SK-N-MC (cell line): Measurements from ENCODE around the gene ACADL.
"Not testable (repeated sequence)": the region's sequence is repeated elsewhere in the genome, so short reads cannot be mapped to it uniquely, and the experiment has no call there.

ENCODE experiments used
- DNase-seq: peaks from one replicate; pipeline ENCODE4 v3.0.0-alpha.2; 2011; ENCODE audit warnings: low read depth, low spot score
- H3K27ac ChIP-seq: fragments of 200-600 bp; sonication (generic); 2 replicates; pipeline ENCODE4 v1.5.1; 2016; ENCODE audit warnings: mixed run types
- H3K36me3 ChIP-seq: fragments of 200-600 bp; sonication (generic); 2 replicates; pipeline ENCODE4 v1.6.1; 2017; ENCODE audit warnings: antibody characterized with exemption, low read length, mixed read lengths; ENCODE audit not compliant: insufficient read depth
- H3K4me3 ChIP-seq: fragments of 200-600 bp; sonication (generic); 2 replicates; pipeline ENCODE4 v1.5.1; 2016
- H3K9ac ChIP-seq: fragments of 200-600 bp; sonication (generic); 2 replicates; pipeline ENCODE4 v1.8.0; 2017; ENCODE audit warnings: mixed run types, mixed read lengths; ENCODE audit not compliant: insufficient read length
- H3K9me3 ChIP-seq: fragments of 200-600 bp; sonication (generic); 2 replicates; pipeline ENCODE4 v1.6.1; 2017; ENCODE audit warnings: low read depth, mild to moderate bottlenecking, antibody characterized with exemption, low read length, moderate library complexity, mixed read lengths
- EZH2 ChIP-seq: fragments of 200-600 bp; sonication (generic); IDR thresholded peaks from one replicate; pipeline ENCODE4 v1.6.1; 2017; ENCODE audit warnings: antibody characterized with exemption
- FOXP2 ChIP-seq: optimal IDR thresholded peaks from 2 replicates; pipeline ENCODE3; 2011; ENCODE audit warnings: mild to moderate bottlenecking, moderate library complexity; ENCODE audit not compliant: insufficient read depth; ENCODE audit errors: extremely low read length, control extremely low read depth
- POLR2AphosphoS5 ChIP-seq: IDR thresholded peaks from 2 replicates; pipeline ENCODE4 v1.6.1; 2012; ENCODE audit warnings: mild to moderate bottlenecking, low read depth, low read length, borderline replicate concordance

Gene ACADL

DNA sequence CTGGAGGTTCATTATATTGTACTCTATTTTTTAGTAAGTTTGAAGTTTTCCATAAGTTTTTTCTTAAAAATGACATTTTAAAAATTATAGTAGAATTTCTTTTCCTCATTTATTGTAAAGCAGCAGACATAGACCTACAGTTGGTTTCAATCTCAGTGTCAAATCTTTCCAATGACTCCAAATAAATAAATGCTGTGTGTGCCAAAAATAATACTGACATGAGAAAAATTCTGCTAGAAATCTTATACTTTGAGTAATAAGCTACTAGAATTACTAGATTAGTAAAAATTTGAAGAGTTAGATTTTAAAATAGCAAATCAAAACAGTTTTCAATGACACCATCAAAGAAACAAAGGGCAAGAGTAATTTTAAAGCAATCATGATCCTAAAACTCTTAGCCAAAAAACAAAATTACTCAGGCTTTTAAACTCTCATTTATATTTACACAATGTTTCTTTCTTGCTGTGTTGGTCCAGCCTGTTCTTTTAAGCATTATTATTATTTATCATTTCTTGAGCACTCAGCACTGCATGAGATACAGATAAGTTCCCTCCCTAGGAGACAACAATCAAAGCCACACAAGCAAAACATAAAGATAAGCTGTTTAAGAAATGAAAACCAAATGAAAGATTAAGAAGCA is 45.8 kb downstream of the ACADL start:
- Histone ChIP-seq H3K36me3 (no peaks in the 10 kb centered on the region), H3K9ac (no peak overlapping the region), H3K4me3 (no peak overlapping the region), H3K27ac (0 out of 2 replicates have a peak overlapping the region, but pooled peaks have one; percentile 22), H3K9me3 (no peaks in the 10 kb centered on the region)
- TF ChIP-seq POLR2AphosphoS5 (no peak), FOXP2 (no peak), EZH2 (no peak)
- no peak for DNase-seq

DNA sequence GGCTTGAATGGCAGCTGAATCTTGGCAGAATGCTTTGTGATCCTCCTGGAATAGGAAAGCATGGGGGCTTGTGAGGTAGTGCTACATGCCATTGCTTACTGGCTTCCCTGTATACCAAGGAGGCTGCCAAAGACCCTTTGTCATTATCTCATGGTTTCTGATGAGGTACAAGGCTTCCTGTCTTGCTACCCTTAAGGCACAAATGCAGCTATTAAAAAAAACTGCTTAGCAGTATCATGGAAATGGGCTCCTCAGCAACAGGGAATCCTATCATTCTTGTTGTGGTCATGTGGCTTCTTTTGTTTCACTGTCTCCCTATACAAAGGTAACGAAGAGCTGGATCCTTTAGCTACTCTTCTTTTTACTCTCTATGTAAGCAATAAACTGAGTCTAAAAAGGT is 47.5 kb downstream of the ACADL start:
- H3K27ac ChIP-seq = no peak overlapping the region
- H3K4me3 ChIP-seq = no peak overlapping the region
- H3K36me3 ChIP-seq = no peaks in the 10 kb centered on the region
- DNase-seq = no peak
- TF ChIP-seq POLR2AphosphoS5 = no peak
- no peak for TF ChIP-seq EZH2
- TF ChIP-seq FOXP2 = no peak
- H3K9me3 ChIP-seq = no peaks in the 10 kb centered on the region
- H3K9ac ChIP-seq = no peak overlapping the region

DNA sequence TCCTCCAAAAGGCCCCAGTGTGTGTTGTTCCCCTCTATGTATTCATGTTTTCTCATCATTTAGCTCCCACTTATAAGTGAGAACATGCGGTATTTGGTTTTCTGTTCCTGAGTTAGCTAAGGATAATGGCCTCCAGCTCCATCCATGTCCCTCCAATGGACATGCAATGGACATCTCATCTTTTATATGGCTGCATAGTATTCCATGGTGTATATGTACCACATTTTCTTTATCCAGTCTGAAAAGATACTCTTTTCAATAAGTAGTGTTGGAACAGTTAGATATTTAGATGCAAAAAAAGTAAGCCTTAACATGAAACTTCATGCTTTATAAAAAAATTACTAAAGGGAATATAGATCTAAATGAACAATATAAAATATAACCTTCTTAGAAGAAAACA is 48.1 kb downstream of the ACADL start:
- not testable (repeated sequence) for H3K36me3 ChIP-seq, H3K27ac ChIP-seq, H3K4me3 ChIP-seq, DNase-seq, H3K9me3 ChIP-seq, H3K9ac ChIP-seq

DNA sequence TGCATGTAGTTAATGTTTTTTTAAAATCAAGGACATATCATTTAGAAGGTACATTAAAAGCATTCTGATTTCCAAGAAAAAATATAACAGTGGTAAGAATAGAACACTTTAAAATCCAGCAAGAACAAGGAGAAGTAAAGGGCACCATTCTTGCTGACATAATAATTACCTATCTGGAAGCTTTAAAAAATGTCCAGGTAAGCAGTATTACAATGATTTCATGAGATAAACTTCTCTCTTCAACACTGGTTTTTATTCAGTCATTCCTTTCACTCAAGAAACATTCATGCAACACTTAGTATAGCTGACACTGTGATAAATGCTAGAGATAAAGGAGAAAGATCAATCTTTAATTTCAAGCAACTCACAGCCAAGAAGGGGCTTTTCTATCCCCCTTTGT is 51.2 kb downstream of the ACADL start:
- H3K9me3 ChIP-seq = no peaks in the 10 kb centered on the region
- no peak overlapping the region for H3K27ac ChIP-seq
- H3K36me3 ChIP-seq = no peaks in the 10 kb centered on the region
- TF ChIP-seq FOXP2 (no peak), POLR2AphosphoS5 (no peak), EZH2 (no peak)
- DNase-seq = no peak
- H3K9ac ChIP-seq = no peak overlapping the region
- H3K4me3 ChIP-seq = no peak overlapping the region

DNA sequence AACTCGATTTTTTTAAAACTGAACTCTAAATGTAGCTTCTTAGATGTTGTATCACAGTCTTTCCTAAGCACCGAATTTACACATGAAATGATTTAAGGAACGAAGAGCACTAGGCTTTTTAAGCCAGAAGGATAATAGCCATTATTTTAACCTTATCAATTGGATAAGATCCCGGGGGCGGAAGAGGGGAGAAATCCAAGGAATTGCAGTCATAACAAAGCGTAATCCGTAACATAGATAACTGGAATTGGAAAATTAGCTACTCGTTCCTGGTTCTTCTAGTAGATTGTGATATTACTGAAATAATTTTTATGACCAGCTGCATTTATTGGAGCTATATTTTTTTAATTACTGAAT is 53.0 kb downstream of the ACADL start:
- Histone ChIP-seq H3K9me3 (no peaks in the 10 kb centered on the region), H3K36me3 (no peaks in the 10 kb centered on the region), H3K9ac (peak overlapping the region; percentile 74), H3K27ac (no peak overlapping the region), H3K4me3 (peak overlapping the region; percentile 95)
- DNase-seq = no peak
- no peak for TF ChIP-seq POLR2AphosphoS5
- TF ChIP-seq EZH2 = no peak
- no peak for TF ChIP-seq FOXP2

DNA sequence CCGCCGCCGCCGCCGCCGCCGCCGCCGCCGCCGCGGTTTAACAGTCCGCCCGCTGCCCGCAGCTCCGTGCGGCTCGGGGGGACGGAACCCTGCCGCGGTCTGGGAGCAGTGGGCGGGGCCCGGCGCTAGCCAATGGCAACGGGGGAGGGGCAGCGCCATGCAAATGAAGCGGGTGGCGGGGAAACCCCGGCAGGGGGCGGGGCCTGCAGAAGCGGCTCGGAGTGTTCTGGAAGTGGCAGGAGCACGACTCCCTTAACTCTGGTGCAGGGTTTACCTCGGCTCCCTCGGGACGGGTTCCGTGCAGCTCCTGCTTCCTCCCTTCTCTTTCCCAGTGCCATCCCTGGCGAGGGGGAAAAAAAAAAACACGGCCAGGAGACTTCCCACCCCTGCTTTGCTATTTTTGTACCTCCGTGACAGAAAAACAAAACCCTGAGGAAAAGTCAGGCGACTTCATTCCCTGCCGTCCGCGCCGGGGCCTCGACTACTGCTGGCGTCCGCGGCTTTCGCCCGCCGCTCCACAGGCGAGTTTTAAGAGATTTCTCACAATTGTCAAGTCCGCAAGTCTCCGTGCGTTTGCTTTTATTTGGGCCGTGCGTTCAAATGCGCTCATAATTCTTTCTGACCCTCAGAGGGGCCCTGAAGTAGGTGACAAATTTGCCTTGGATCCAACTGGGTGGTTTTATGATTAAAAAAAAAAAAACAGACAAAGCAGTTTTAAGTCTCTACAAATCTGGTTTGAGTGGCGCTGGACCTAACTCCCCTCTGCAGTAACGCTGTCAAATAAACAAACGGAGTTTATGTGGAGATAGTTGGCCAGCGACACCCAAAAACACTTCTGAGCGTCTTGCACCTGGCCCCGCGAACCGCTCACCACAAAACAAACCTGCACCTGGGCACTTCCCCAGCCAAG is 53.7 kb downstream of the ACADL start, which contains the start of gene KANSL1L:
Gene KANSL1L, minus strand, starts transcription at position 101 of the 910 bp plus-strand sequence. CDS start 16,827 bp downstream, outside the sequence.
- peak; percentile 77; the same call in 1 of the 2 replicates for TF ChIP-seq POLR2AphosphoS5
- no peak for TF ChIP-seq EZH2
- peak; percentile 34 for TF ChIP-seq FOXP2
- DNase-seq = peak; percentile 76
- H3K9me3 ChIP-seq = no peaks in the 10 kb centered on the region
- H3K4me3 ChIP-seq = peak within 1 kb of the TSS; percentile 95
- peak within 1 kb of the TSS; percentile 92 for H3K9ac ChIP-seq
- no peaks in the 10 kb centered on the region for H3K36me3 ChIP-seq
- peak within 1 kb of the TSS; percentile 94 for H3K27ac ChIP-seq

DNA sequence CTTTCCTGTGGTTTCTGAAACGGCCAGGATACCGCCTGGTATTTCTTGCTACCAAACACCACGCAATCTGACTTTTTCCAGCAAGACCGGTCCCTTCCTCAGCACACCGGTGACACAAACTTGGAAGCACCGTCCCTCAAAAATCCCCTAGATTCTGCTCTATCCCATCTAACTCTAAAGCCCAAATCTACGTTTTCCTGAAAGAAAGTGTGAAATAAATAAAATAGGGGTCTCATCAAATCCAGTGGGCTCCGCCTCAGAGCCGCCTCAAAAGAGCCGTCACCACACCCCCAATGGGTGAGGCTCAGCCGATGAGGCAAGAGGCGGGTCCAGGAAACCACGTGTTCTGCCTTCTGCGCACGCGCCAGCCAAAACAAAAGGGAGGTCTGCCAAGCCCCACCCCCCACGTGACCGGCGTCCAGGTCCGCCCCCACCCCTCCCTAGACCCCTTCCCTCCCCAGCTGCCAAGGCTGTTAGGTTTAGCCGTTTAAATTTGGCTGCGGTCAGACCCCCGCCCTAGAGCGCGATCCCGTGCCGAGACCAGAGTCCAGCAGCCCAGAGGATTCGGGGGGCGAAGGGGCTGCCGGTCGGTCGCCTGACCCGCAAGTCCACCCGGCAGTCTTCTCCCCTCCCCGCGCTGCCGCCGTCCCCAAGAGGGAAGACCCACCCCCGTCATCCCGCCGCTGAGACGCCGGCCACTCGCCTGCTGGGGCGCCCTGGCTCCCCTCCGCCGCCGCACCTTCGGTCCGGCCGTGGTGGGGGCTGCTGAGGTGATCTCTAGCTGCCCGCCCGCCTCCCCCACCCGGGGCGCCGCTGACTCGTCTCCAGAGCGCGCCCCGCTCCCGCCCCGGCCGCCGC is 54.6 kb downstream of the ACADL start:
- Histone ChIP-seq H3K9ac (peak overlapping the region; percentile 92), H3K9me3 (no peaks in the 10 kb centered on the region), H3K4me3 (peak overlapping the region; percentile 95), H3K36me3 (no peaks in the 10 kb centered on the region), H3K27ac (peak overlapping the region; percentile 94)
- TF ChIP-seq FOXP2 (no peak), POLR2AphosphoS5 (peak; percentile 81)
- DNase-seq = peak; percentile 83

DNA sequence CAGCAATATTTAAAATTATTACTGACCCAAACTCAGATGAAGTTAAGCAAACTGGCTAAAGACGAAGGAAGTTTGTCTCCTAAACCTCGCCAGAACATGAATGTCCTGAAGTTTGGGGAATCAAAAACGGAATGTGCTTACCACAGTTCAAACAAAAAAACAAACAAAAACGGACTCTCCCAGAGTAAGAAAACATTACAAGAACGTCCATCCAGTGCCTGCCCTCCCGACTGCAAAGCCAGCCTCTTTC is 55.1 kb downstream of the ACADL start:
- TF ChIP-seq FOXP2 (no peak), EZH2 (no peak), POLR2AphosphoS5 (no peak)
- H3K27ac ChIP-seq = peak overlapping the region; percentile 94

More for the DNA sequence above, 55.1 kb downstream of the ACADL start:
- Histone ChIP-seq H3K9ac (peak overlapping the region; percentile 85), H3K9me3 (no peaks in the 10 kb centered on the region), H3K36me3 (no peaks in the 10 kb centered on the region), H3K4me3 (peak overlapping the region; percentile 95)
- no peak for DNase-seq
